Midbrain (tissue), 1 donor: ENCODE measurements around the gene ETHE1.
A peak's percentile ranks its signal among the peaks of the same experiment; 100 is the strongest.

ENCODE experiments used
- DNase-seq: peaks from one replicate; lab custom pipeline; 2025; lab: John Stamatoyannopoulos, UW

The ETHE1 gene

GRCh38 chr19:43526884-43527859, at the start of gene ETHE1:
Gene ETHE1 (minus strand): TSS chr19:43527201. CDS start chr19:43527177, 24 bp downstream.
- peak; percentile 72 for DNase-seq

GRCh38 chr19:43575955-43576878, 49.2 kb upstream of the ETHE1 start:
- no peak for DNase-seq

- peak; percentile 96 for DNase-seq
Measured at GRCh38 chr19:43575156-43575950, 48.4 kb upstream of the ETHE1 start, which contains the start of the genes PINLYP and XRCC1. Gene PINLYP (plus strand): TSS chr19:43575801. CDS start chr19:43577192, 1,391 bp downstream. Gene XRCC1 (minus strand): TSS chr19:43575527. CDS start chr19:43575458, 69 bp downstream.

GRCh38 chr19:43574424-43575155, 47.6 kb upstream of the ETHE1 start:
- no peak for DNase-seq

- no peak for DNase-seq
Measured at GRCh38 chr19:43572171-43572588, 45.2 kb upstream of the ETHE1 start.

GRCh38 chr19:43570174-43570791, 43.3 kb upstream of the ETHE1 start:
- no peak for DNase-seq

GRCh38 chr19:43569657-43570056, 42.7 kb upstream of the ETHE1 start:
- no peak for DNase-seq

- no peak for DNase-seq
Measured at GRCh38 chr19:43564800-43565199, 37.8 kb upstream of the ETHE1 start.

- no peak for DNase-seq
Measured at GRCh38 chr19:43563816-43564457, 36.9 kb upstream of the ETHE1 start.

GRCh38 chr19:43562698-43563241, 35.8 kb upstream of the ETHE1 start:
- DNase-seq, result peak; percentile 66

- DNase-seq, result no peak
Measured at GRCh38 chr19:43562226-43562697, 35.3 kb upstream of the ETHE1 start.

- DNase-seq, result no peak
Measured at GRCh38 chr19:43561139-43561970, 34.4 kb upstream of the ETHE1 start.

- DNase-seq, result no peak
Measured at GRCh38 chr19:43560687-43561086, 33.7 kb upstream of the ETHE1 start.

- peak; percentile 68 for DNase-seq
Measured at GRCh38 chr19:43555185-43555770, 28.3 kb upstream of the ETHE1 start.

- DNase-seq, result no peak
Measured at GRCh38 chr19:43554317-43554895, 27.4 kb upstream of the ETHE1 start.

GRCh38 chr19:43553656-43554055, 26.7 kb upstream of the ETHE1 start:
- DNase-seq, result no peak

- no peak for DNase-seq
Measured at GRCh38 chr19:43552616-43553015, 25.6 kb upstream of the ETHE1 start.

- DNase-seq, result no peak
Measured at GRCh38 chr19:43552198-43552450, 25.1 kb upstream of the ETHE1 start.
